PC-9 (cell line): ENCODE data around the gene ERC2. TPM values are rescaled to one million over a fixed set of nuclear protein-coding genes. Genes with fewer than 3 reads are reported as not detected.
A peak's percentile ranks its signal among the peaks of the same experiment; 100 is the strongest.

ENCODE experiments used
- BruUV-seq: library from RNA; stranded (reverse); fragments of 400-500 nt; replicated peaks from 2 replicates; lab custom pipeline; 2021; lab: Mats Ljungman, UMichigan
- CTCF ChIA-PET: fragments of 300-600 bp; sonication (Branson Sonifier 250); formaldehyde crosslinking; loops from one replicate; lab custom pipeline; 2022; ENCODE audit warnings: antibody characterized with exemption; lab: Charles Lee
- POLR2A ChIA-PET: fragments of 300-600 bp; sonication (Branson Sonifier 250); formaldehyde crosslinking; loops from one replicate; lab custom pipeline; 2022; ENCODE audit warnings: antibody characterized with exemption; ENCODE audit not compliant: unreplicated experiment; lab: Charles Lee
- DNase-seq, 2 experiments: peaks; one replicate each; pipeline versions ENCODE4 v3.0.0 to v3.0.0-alpha.2; 2015 to 2022; ENCODE audit warnings: mixed read lengths in 1 of 2
- H2AFZ ChIP-seq: fragments of 200-600 bp; sonication (generic); 2 replicates; pipeline ENCODE4 v1.8.1; 2017; ENCODE audit warnings: antibody characterized with exemption
- H3F3A ChIP-seq: fragments of 200-600 bp; sonication (generic); 2 replicates; pipeline ENCODE4 v1.8.1; 2017; ENCODE audit warnings: antibody characterized with exemption, mild to moderate bottlenecking, low read depth; ENCODE audit not compliant: insufficient read depth
- H3K27ac ChIP-seq: fragments of 200-600 bp; sonication (generic); 2 replicates; pipeline ENCODE4 v1.6.1; 2016; ENCODE audit warnings: mixed run types
- H3K27me3 ChIP-seq: fragments of 200-600 bp; sonication (generic); 2 replicates; pipeline ENCODE4 v1.6.1; 2016; ENCODE audit warnings: low read depth, mixed run types; ENCODE audit not compliant: insufficient read depth
- H3K36me3 ChIP-seq: fragments of 200-600 bp; sonication (generic); 2 replicates; pipeline ENCODE4 v1.6.1; 2016; ENCODE audit warnings: low read depth, mixed run types
- H3K4me1 ChIP-seq: fragments of 200-600 bp; sonication (generic); replicated peaks from 2 replicates; pipeline ENCODE4 v1.6.1; 2016; ENCODE audit warnings: mixed run types; ENCODE audit not compliant: insufficient read depth
- H3K4me2 ChIP-seq: fragments of 200-600 bp; sonication (generic); 2 replicates; pipeline ENCODE4 v1.6.1; 2017; ENCODE audit warnings: mixed run types
- H3K4me3 ChIP-seq: fragments of 200-600 bp; sonication (generic); 2 replicates; pipeline ENCODE4 v1.6.1; 2016; ENCODE audit warnings: mixed run types
- H3K79me2 ChIP-seq: fragments of 200-600 bp; sonication (generic); 2 replicates; pipeline ENCODE4 v1.6.1; 2017; ENCODE audit warnings: low read depth, mixed run types
- H3K9me2 ChIP-seq: fragments of 200-600 bp; sonication (generic); 2 replicates; pipeline ENCODE4 v1.8.1; 2017; ENCODE audit warnings: mild to moderate bottlenecking; ENCODE audit not compliant: insufficient read depth
- H3K9me3 ChIP-seq: fragments of 200-600 bp; sonication (generic); 2 replicates; pipeline ENCODE4 v1.8.1; 2016; ENCODE audit warnings: low read depth; ENCODE audit not compliant: insufficient read depth
- H4K20me1 ChIP-seq: fragments of 200-600 bp; sonication (generic); 2 replicates; pipeline ENCODE4 v1.8.1; 2017; ENCODE audit not compliant: insufficient read depth
- CTCF ChIP-seq: fragments of 200-600 bp; sonication (generic); conservative IDR thresholded peaks from 2 replicates; pipeline ENCODE4 v1.6.1; 2017; ENCODE audit warnings: mixed run types, antibody characterized with exemption, mild to moderate bottlenecking, moderate library complexity
- EZH2 ChIP-seq: fragments of 200-600 bp; sonication (generic); IDR thresholded peaks from 2 replicates; pipeline ENCODE4 v1.8.0; 2017; ENCODE audit warnings: antibody characterized with exemption, low read depth
- intact Hi-C: fragments of 100-400 bp; cut with micrococcal nuclease; formaldehyde crosslinking; loops from one replicate; pipeline ENCODE4 v1.10.0; 2022; ENCODE audit not compliant: unreplicated experiment
- total RNA-seq: library from RNA; stranded (reverse); gene quantifications from 2 replicates; pipeline ENCODE4 v1.2.3, GENCODE V29; 2021

Gene ERC2
- total RNA-seq, 1 experiment from 2014 or later: 1.4 TPM

- BruUV-seq: no TSS peak
- H3K27ac ChIP-seq: no peak overlapping the region
- POLR2A ChIA-PET: no interaction called here
- no peaks in the 10 kb centered on the region for H3K27me3 ChIP-seq
- TF ChIP-seq CTCF: no peak
- no peak for TF ChIP-seq EZH2
- no peaks in the 10 kb centered on the region for H3K36me3 ChIP-seq
- intact Hi-C loops: no loop called here
- CTCF ChIA-PET: no interaction called here
- no peaks in the 10 kb centered on the region for H3K9me2 ChIP-seq
- no peaks in the 10 kb centered on the region for H4K20me1 ChIP-seq
- no peaks in the 10 kb centered on the region for H3K79me2 ChIP-seq
- H3K4me3 ChIP-seq: no peak overlapping the region
- no peaks in the 10 kb centered on the region for H3K9me3 ChIP-seq
- H3K4me1 ChIP-seq: no peaks in the 10 kb centered on the region
- no peak overlapping the region for H2AFZ ChIP-seq
- H3F3A ChIP-seq: no peaks in the 10 kb centered on the region
- peak in 1 of 2 experiments; percentile 39 for DNase-seq
- H3K4me2 ChIP-seq: no peak overlapping the region
Measured at GRCh38 chr3:55942868-55943267, 525.4 kb downstream of the ERC2 start.

- Histone ChIP-seq H2AFZ (no peak overlapping the region), H3K36me3 (no peaks in the 10 kb centered on the region), H3K27me3 (no peaks in the 10 kb centered on the region), H3K9me2 (no peaks in the 10 kb centered on the region), H4K20me1 (no peaks in the 10 kb centered on the region), H3K27ac (no peak overlapping the region), H3K9me3 (no peaks in the 10 kb centered on the region), H3K4me3 (no peak overlapping the region), H3K4me1 (no peaks in the 10 kb centered on the region), H3K79me2 (no peaks in the 10 kb centered on the region), H3K4me2 (no peak overlapping the region), H3F3A (no peaks in the 10 kb centered on the region)
- POLR2A ChIA-PET: no interaction called here
- intact Hi-C loops: no loop called here
- no peak for TF ChIP-seq EZH2
- no peak for TF ChIP-seq CTCF
- CTCF ChIA-PET: no interaction called here
- no TSS peak for BruUV-seq
- DNase-seq: no peak
Measured at GRCh38 chr3:55939287-55939686, 529.0 kb downstream of the ERC2 start.

- Histone ChIP-seq H3K27me3 (no peaks in the 10 kb centered on the region), H3K79me2 (no peaks in the 10 kb centered on the region), H3K27ac (no peak overlapping the region), H3K4me3 (no peak overlapping the region), H3F3A (no peaks in the 10 kb centered on the region), H3K9me3 (no peaks in the 10 kb centered on the region), H2AFZ (no peak overlapping the region), H3K36me3 (no peaks in the 10 kb centered on the region), H3K4me2 (no peak overlapping the region), H3K9me2 (no peaks in the 10 kb centered on the region), H3K4me1 (no peaks in the 10 kb centered on the region), H4K20me1 (no peaks in the 10 kb centered on the region)
- no peak for DNase-seq
- no peak for TF ChIP-seq EZH2
- no peak for TF ChIP-seq CTCF
- ChIA-PET POLR2A (no interaction called here), CTCF (no interaction called here)
- no TSS peak for BruUV-seq
- intact Hi-C loops: no loop called here
Measured at GRCh38 chr3:55937301-55937700, 531.0 kb downstream of the ERC2 start.
